Testis (tissue), 2 donors: ENCODE results near the gene ADAM11.

Experiments used
- CTCF ChIP-seq, 3 experiments: fragments of 450-650 bp in 2 of 3; fragments of 200-600 bp in 1 of 3; sonication (generic) in 1 of 3; IDR thresholded peaks; one replicate each; pipeline ENCODE4 v1.5.1; 2016 to 2019; ENCODE audit warnings: antibody characterized with exemption in 3 of 3, mild to moderate bottlenecking in 2 of 3, moderate library complexity in 1 of 3
- POLR2A ChIP-seq: fragments of 450-650 bp; IDR thresholded peaks from one replicate; pipeline ENCODE4 v1.6.1; 2017; ENCODE audit warnings: antibody characterized with exemption, mild to moderate bottlenecking, moderate library complexity

- no peak for TF ChIP-seq CTCF (IDR thresholded peaks at IDR 0.05)
- no peak for TF ChIP-seq POLR2A
These were observed 37.1 kb downstream of the ADAM11 start for GRCh38 chr17:44795928-44796327.
